Endothelial cell of umbilical vein (primary cell): ENCODE results near the gene ASIC4. TPM values are rescaled to one million over a fixed set of nuclear protein-coding genes. Genes with fewer than 3 reads are reported as not detected.

Source experiments
- BruUV-seq: library from RNA; stranded (reverse); fragments of 400-500 nt; replicated peaks from 2 replicates; lab custom pipeline; 2021; lab: Mats Ljungman, UMichigan
- CTCF ChIA-PET: fragments of 300-600, 350-600 bp; sonication (Branson Sonifier 250); formaldehyde crosslinking; loops from one replicate; lab custom pipeline; 2021; ENCODE audit warnings: antibody characterized with exemption, inconsistent platforms; lab: Charles Lee
- POLR2A ChIA-PET: fragments of 300-600, 350-600 bp; sonication (Branson Sonifier 250); formaldehyde crosslinking; loops from one replicate; lab custom pipeline; 2021; ENCODE audit warnings: antibody characterized with exemption, inconsistent platforms; lab: Charles Lee
- DNase-seq: peaks from one replicate; pipeline ENCODE4 v3.0.0-alpha.2; 2011; ENCODE audit warnings: low read depth, low spot score
- FAIRE-seq: peaks from 2 replicates; lab custom pipeline; 2011; peaks lifted over from hg19 to GRCh38; lab: Jason Lieb, UNC
- H2AFZ ChIP-seq: 2 replicates; pipeline ENCODE4 v1.6.0; 2012; ENCODE audit warnings: low read depth, low read length, control low read depth, inconsistent platforms
- H3K27ac ChIP-seq: 2 replicates; pipeline ENCODE4 v1.5.1; 2011; ENCODE audit warnings: low read depth, mild to moderate bottlenecking, control low read depth, low read length, moderate library complexity; ENCODE audit not compliant: insufficient read depth
- H3K27me3 ChIP-seq, 2 experiments: 2 replicates each; pipeline versions ENCODE4 v1.6.0 to v1.6.1; 2011; ENCODE audit warnings: low read length in 2 of 2, mixed read lengths in 1 of 2; ENCODE audit not compliant: control insufficient read depth in 2 of 2, insufficient read depth in 2 of 2
- H3K36me3 ChIP-seq, 2 experiments: 2 replicates in 1 of 2; 3 replicates in 1 of 2; pipeline ENCODE4 v1.5.1; 2011; ENCODE audit warnings: low read length in 2 of 2, mild to moderate bottlenecking in 1 of 2, moderate library complexity in 1 of 2; ENCODE audit not compliant: control insufficient read depth in 2 of 2, insufficient read depth in 2 of 2; ENCODE audit errors: extremely low read depth in 1 of 2
- H3K4me1 ChIP-seq: 3 replicates; pipeline ENCODE4 v1.5.1; 2011; ENCODE audit warnings: mild to moderate bottlenecking, low read length; ENCODE audit not compliant: control insufficient read depth, insufficient read depth; ENCODE audit errors: extremely low read depth
- H3K4me2 ChIP-seq: 2 replicates; pipeline ENCODE4 v1.6.1; 2011; ENCODE audit warnings: low read length, control low read depth, mixed read lengths; ENCODE audit not compliant: insufficient read depth
- H3K4me3 ChIP-seq, 3 experiments: fragments of 200-600 bp in 1 of 3; sonication (generic), shearing (Covaris generic) in 1 of 3; replicated peaks in 1 of 3; 2 replicates each; pipeline ENCODE4 v1.5.1; 2011 to 2016; ENCODE audit warnings: control low read depth in 3 of 3, low read length in 3 of 3, mild to moderate bottlenecking in 2 of 3, inconsistent platforms in 1 of 3, low read depth in 1 of 3, moderate library complexity in 1 of 3; ENCODE audit not compliant: insufficient read depth in 1 of 3
- H3K79me2 ChIP-seq: 2 replicates; pipeline ENCODE4 v1.6.0; 2012; ENCODE audit warnings: low read length, inconsistent platforms; ENCODE audit not compliant: control insufficient read depth, insufficient read depth
- H3K9ac ChIP-seq: replicated peaks from 2 replicates; pipeline ENCODE3; 2011; ENCODE audit warnings: low read length, control low read depth; ENCODE audit not compliant: insufficient read depth; ENCODE audit errors: extremely low read depth
- H3K9me1 ChIP-seq: replicated peaks from 3 replicates; pipeline ENCODE4 v1.6.0; 2011; ENCODE audit warnings: mild to moderate bottlenecking, low read length; ENCODE audit not compliant: control insufficient read depth, insufficient read depth; ENCODE audit errors: extremely low read depth
- H3K9me3 ChIP-seq: replicated peaks from 2 replicates; pipeline ENCODE4 v1.5.1; 2012; ENCODE audit warnings: low read length, inconsistent platforms; ENCODE audit not compliant: control insufficient read depth, insufficient read depth
- H4K20me1 ChIP-seq: replicated peaks from 2 replicates; pipeline ENCODE3; 2011; ENCODE audit warnings: mild to moderate bottlenecking, low read length; ENCODE audit not compliant: control insufficient read depth, insufficient read depth; ENCODE audit errors: extremely low read depth
- CTCF ChIP-seq, 2 donors: IDR thresholded peaks; 1 replicate in 1 of 2; 2 replicates in 1 of 2; pipeline ENCODE4 v1.5.1; 2011; ENCODE audit warnings: low read length in 2 of 2, mild to moderate bottlenecking in 2 of 2, moderate library complexity in 2 of 2, control low read depth in 1 of 2, inconsistent platforms in 1 of 2, low read depth in 1 of 2; ENCODE audit not compliant: insufficient read depth in 1 of 2; ENCODE audit errors: extremely low read depth in 1 of 2
- EZH2 ChIP-seq: IDR thresholded peaks from 2 replicates; pipeline ENCODE4 v1.6.1; 2012; ENCODE audit warnings: borderline replicate concordance, low read depth, mild to moderate bottlenecking, moderate library complexity, low read length, inconsistent platforms; ENCODE audit not compliant: severe bottlenecking
- FOS ChIP-seq: IDR thresholded peaks from 2 replicates; pipeline ENCODE4 v1.6.1; 2011; ENCODE audit warnings: mild to moderate bottlenecking, low read length, moderate library complexity, borderline replicate concordance; ENCODE audit not compliant: insufficient read depth
- GATA2 ChIP-seq: IDR thresholded peaks from 2 replicates; pipeline ENCODE4 v1.7.0; 2011; ENCODE audit warnings: low read depth, mild to moderate bottlenecking, moderate library complexity, mixed read lengths, low read length; ENCODE audit not compliant: insufficient read length, insufficient read depth
- JUN ChIP-seq: IDR thresholded peaks from 2 replicates; pipeline ENCODE4 v1.6.1; 2011; ENCODE audit warnings: borderline replicate concordance, low read depth; ENCODE audit not compliant: insufficient read length, insufficient read depth
- MYC ChIP-seq: IDR thresholded peaks from one replicate; pipeline ENCODE4 v1.6.1; 2011; ENCODE audit warnings: mild to moderate bottlenecking, low read depth, low read length
- POLR2A ChIP-seq: IDR thresholded peaks from 2 replicates; pipeline ENCODE4 v1.6.1; 2012; ENCODE audit warnings: low read depth, mild to moderate bottlenecking, control low read depth, low read length
- POLR2AphosphoS5 ChIP-seq: IDR thresholded peaks from 2 replicates; pipeline ENCODE4 v1.6.1; 2012; ENCODE audit warnings: low read depth, mild to moderate bottlenecking, control low read depth, low read length, moderate library complexity; ENCODE audit not compliant: insufficient read depth
- dilution Hi-C: fragments of 300-500 bp; cut with MboI; formaldehyde crosslinking; loops from one replicate; pipeline ENCODE4 v1.15.0; 2019; ENCODE audit warnings: low sequenced_read_pairs; ENCODE audit not compliant: extremely low pct_ligation_motif_present
- intact Hi-C: fragments of 100-400 bp; cut with micrococcal nuclease; formaldehyde crosslinking; loops from one replicate; pipeline ENCODE4 v1.10.0; 2022
- polyA plus RNA-seq, 4 experiments: library from polyadenylated mRNA; depleted of rRNA in 3 of 4; stranded (reverse) in 3 of 4; unstranded in 1 of 4; fragments of >200 nt; gene quantifications; 2 replicates each; pipeline versions ENCODE4 v1.2.1 to v1.2.3, GENCODE V29; 2011 to 2012; ENCODE audit warnings: missing spikeins in 1 of 4
- total RNA-seq: library from RNA; stranded (reverse); gene quantifications from 2 replicates; pipeline ENCODE4 v1.2.3, GENCODE V29; 2021
- TF ChIP-seq, protein P1 (sequence below): IDR thresholded peaks from 2 replicates; pipeline ENCODE4 v1.6.1; 2011; ENCODE audit not compliant: insufficient read depth, insufficient read length

ASIC4 gene
- total and polyA plus RNA-seq, 2 donors (not counting 3 experiments of a cell fraction or from before 2014, with no cell fraction given) = not detected

DNA sequence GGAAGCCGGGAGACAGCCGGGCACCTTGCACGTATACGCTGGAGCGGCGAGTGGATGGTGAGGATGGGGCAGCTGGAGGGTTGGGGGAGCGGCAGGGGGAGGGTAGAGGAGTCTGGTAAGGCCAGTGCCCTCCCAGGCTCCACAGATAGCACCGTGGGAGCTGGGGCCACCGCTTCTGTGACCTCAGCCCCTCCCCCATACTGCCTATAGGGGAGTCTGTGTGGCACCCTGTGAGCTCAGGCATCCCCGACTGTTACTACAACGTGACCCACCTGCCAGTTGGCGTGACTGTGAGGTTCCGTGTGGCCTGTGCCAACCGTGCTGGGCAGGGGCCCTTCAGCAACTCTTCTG lies 25.5 kb upstream of the ASIC4 start:
- Histone ChIP-seq H3K79me2 (no peaks in the 10 kb centered on the region), H3K4me1 (no peaks in the 10 kb centered on the region), H3K27me3 (peaks cover 32% of the 10 kb centered on the region in 2 experiments), H3K9me3 (no peaks in the 10 kb centered on the region), H3K9ac (no peak overlapping the region), H3K4me3 (no peak overlapping the region), H2AFZ (no peak overlapping the region), H3K9me1 (no peaks in the 10 kb centered on the region), H3K27ac (no peak overlapping the region), H3K4me2 (no peak overlapping the region), H4K20me1 (no peaks in the 10 kb centered on the region), H3K36me3 (no peaks in the 10 kb centered on the region)
- DNase-seq = no peak
- dilution Hi-C loops = no loop called here
- CTCF ChIA-PET = interaction anchor here (19.9 kb wide), 1 partner anchor 40 kb away, joined by 731 read pairs; no protein-coding TSS in a partner anchor
- no TSS peak for BruUV-seq
- intact Hi-C loops = no loop called here
- TF ChIP-seq, protein P1, sequence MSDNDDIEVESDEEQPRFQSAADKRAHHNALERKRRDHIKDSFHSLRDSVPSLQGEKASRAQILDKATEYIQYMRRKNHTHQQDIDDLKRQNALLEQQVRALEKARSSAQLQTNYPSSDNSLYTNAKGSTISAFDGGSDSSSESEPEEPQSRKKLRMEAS = no peak
- TF ChIP-seq MYC = no peak
- no peak for FAIRE-seq
- POLR2A ChIA-PET = no interaction called here

DNA sequence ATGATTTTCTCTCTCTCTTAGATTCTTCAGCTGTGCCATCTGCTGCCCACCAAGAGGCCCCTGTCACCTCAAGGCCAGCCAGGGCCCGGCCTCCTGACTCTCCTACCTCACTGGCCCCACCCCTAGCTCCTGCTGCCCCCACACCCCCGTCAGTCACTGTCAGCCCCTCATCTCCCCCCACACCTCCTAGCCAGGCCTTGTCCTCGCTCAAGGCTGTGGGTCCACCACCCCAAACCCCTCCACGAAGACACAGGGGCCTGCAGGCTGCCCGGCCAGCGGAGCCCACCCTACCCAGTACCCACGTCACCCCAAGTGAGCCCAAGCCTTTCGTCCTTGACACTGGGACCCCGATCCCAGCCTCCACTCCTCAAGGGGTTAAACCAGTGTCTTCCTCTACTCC lies 25.0 kb upstream of the ASIC4 start:
- DNase-seq (no peak), FAIRE-seq (no peak)
- CTCF ChIA-PET = interaction anchor here (19.9 kb wide), 1 partner anchor 40 kb away, joined by 731 read pairs; no protein-coding TSS in a partner anchor
- H3K4me1 ChIP-seq = no peaks in the 10 kb centered on the region
- no peak for TF ChIP-seq JUN
- TF ChIP-seq FOS = no peak
- TF ChIP-seq CTCF (IDR thresholded peaks at IDR 0.05; ENCODE audit: extremely low read depth in 1 of 2, insufficient read depth in 1 of 2, low read depth in 1 of 2, low read length in 2 of 2) = no peak
- no peak for TF ChIP-seq POLR2AphosphoS5
- TF ChIP-seq MYC = no peak
- TF ChIP-seq POLR2A = no peak
- TF ChIP-seq, protein P1 = no peak
- TF ChIP-seq EZH2 = no peak
- no peak for TF ChIP-seq GATA2
- no peaks in the 10 kb centered on the region for H3K36me3 ChIP-seq
- no TSS peak for BruUV-seq
- no peaks in the 10 kb centered on the region for H3K9me1 ChIP-seq
- no peak overlapping the region for H3K27ac ChIP-seq
- no peaks in the 10 kb centered on the region for H3K9me3 ChIP-seq
- dilution Hi-C loops = no loop called here
- no peak overlapping the region for H3K4me2 ChIP-seq
- intact Hi-C loops = no loop called here
- no peak overlapping the region for H2AFZ ChIP-seq
- POLR2A ChIA-PET = no interaction called here
- no peaks in the 10 kb centered on the region for H4K20me1 ChIP-seq
- H3K79me2 ChIP-seq = no peaks in the 10 kb centered on the region
- peaks cover 29 to 30% of the 10 kb centered on the region in 2 experiments for H3K27me3 ChIP-seq
- H3K4me3 ChIP-seq = no peak overlapping the region
- no peak overlapping the region for H3K9ac ChIP-seq
